DOHH2 (cell line): ENCODE data around the gene APLP2.
A peak's percentile ranks its signal among the peaks of the same experiment; 100 is the strongest.

ENCODE experiments used
- H3F3A ChIP-seq: fragments of 200-600 bp; sonication (generic), shearing (Covaris generic); 2 replicates; pipeline ENCODE4 v1.6.0; 2016; ENCODE audit warnings: antibody characterized with exemption, mild to moderate bottlenecking; ENCODE audit not compliant: control insufficient read depth, insufficient read depth
- H3K27ac ChIP-seq: fragments of 200-600 bp; sonication (generic); 2 replicates; pipeline ENCODE4 v1.5.1; 2014; ENCODE audit warnings: low read depth, mild to moderate bottlenecking, low read length, moderate library complexity
- H3K27me3 ChIP-seq: fragments of 200-600 bp; sonication (generic); 2 replicates; pipeline ENCODE4 v1.6.1; 2014; ENCODE audit warnings: mild to moderate bottlenecking, low read length, mixed read lengths; ENCODE audit not compliant: control insufficient read depth
- H3K36me3 ChIP-seq: fragments of 200-600 bp; sonication (generic); 2 replicates; pipeline ENCODE4 v1.6.1; 2014; ENCODE audit warnings: mild to moderate bottlenecking, low read length, moderate library complexity, mixed read lengths; ENCODE audit not compliant: control insufficient read depth
- H3K4me1 ChIP-seq: fragments of 200-600 bp; sonication (generic); 2 replicates; pipeline ENCODE4 v1.6.1; 2014; ENCODE audit warnings: mild to moderate bottlenecking, low read length, mixed read lengths; ENCODE audit not compliant: control insufficient read depth
- H3K4me2 ChIP-seq: fragments of 200-600 bp; sonication (generic); 2 replicates; pipeline ENCODE4 v1.6.0; 2014; ENCODE audit warnings: mild to moderate bottlenecking, low read length, moderate library complexity
- H3K4me3 ChIP-seq: fragments of 200-600 bp; sonication (generic); 2 replicates; pipeline ENCODE4 v1.5.1; 2014; ENCODE audit warnings: mild to moderate bottlenecking, low read length, mixed read lengths
- H3K79me2 ChIP-seq: fragments of 200-600 bp; sonication (generic); 2 replicates; pipeline ENCODE4 v1.6.1; 2014; ENCODE audit warnings: mild to moderate bottlenecking, low read length, mixed read lengths; ENCODE audit not compliant: control insufficient read depth
- H3K9me2 ChIP-seq: fragments of 200-600 bp; sonication (generic); replicated peaks from 2 replicates; pipeline ENCODE4 v1.6.1; 2014; ENCODE audit warnings: mild to moderate bottlenecking, low read length, mixed read lengths; ENCODE audit not compliant: control insufficient read depth
- H3K9me3 ChIP-seq: fragments of 200-600 bp; sonication (generic); 2 replicates; pipeline ENCODE4 v1.6.1; 2014; ENCODE audit warnings: antibody characterized with exemption, low read length, mixed read lengths; ENCODE audit not compliant: control insufficient read depth, insufficient read depth
- H4K20me1 ChIP-seq: fragments of 200-600 bp; sonication (generic); 2 replicates; pipeline ENCODE4 v1.6.0; 2014; ENCODE audit warnings: low read depth, mild to moderate bottlenecking, antibody characterized with exemption, low read length, moderate library complexity; ENCODE audit not compliant: control insufficient read depth, insufficient read depth
- EZH2phosphoT487 ChIP-seq: fragments of 200-600 bp; sonication (generic); IDR thresholded peaks from 2 replicates; pipeline ENCODE4 v1.6.1; 2017; ENCODE audit warnings: borderline replicate concordance, mild to moderate bottlenecking, antibody characterized with exemption, low read length, moderate library complexity, mixed read lengths
- TF ChIP-seq, protein P1 (sequence below): fragments of 200-600 bp; sonication (generic); IDR thresholded peaks from one replicate; pipeline ENCODE4 v1.5.1; 2014; ENCODE audit warnings: antibody characterized with exemption, mild to moderate bottlenecking, low read depth, low read length; ENCODE audit not compliant: poor library complexity, severe bottlenecking

APLP2 gene

DNA sequence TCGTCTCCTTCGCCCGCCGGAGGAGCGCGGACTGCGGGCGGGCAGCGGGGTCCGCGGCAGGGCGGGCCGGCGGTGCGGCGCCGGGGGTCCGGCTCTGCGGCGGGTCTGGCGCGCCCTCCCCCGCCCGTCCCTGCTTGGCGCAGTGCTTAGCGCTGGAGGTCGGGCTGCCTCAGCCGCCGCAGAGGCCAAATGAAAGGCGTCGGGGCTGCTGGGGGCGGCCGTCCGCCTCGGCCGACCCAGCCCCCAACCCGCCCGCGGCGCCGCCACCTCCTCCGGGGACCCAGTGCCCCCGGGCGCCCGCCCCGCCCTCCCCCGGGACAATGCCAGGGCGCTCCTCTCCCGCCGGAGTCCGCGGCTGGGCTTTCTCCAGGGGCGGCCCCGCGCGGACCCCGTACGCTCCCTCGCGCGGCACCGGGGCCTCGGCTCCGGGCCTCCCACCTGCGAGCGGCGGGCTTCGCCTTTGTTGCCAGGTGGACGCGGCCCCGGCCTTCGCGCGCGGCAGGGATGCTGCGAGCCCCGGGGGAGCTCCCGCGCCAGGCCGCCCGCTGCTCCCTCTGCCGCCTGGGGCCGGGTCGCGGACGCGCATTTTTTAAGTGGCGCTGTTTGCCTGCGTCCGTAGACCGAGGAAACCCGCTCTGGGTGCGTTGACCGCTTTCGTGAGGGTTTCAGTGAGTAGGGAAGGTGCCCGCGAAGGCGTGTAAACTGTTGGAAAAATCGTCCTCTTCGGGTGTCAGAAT is 583 bp downstream of the APLP2 start:
- Histone ChIP-seq H3F3A (peaks cover 4% of the 10 kb centered on the region; the same call in 1 of the 2 replicates), H3K9me3 (no peaks in the 10 kb centered on the region), H3K4me1 (peaks cover 59% of the 10 kb centered on the region), H3K36me3 (peaks cover 10% of the 10 kb centered on the region), H3K27me3 (no peaks in the 10 kb centered on the region), H3K9me2 (no peaks in the 10 kb centered on the region), H4K20me1 (peaks cover 10% of the 10 kb centered on the region), H3K4me2 (peak overlapping the region; percentile 68), H3K27ac (peak overlapping the region; percentile 33), H3K79me2 (peaks cover 56% of the 10 kb centered on the region), H3K4me3 (peak overlapping the region; percentile 78)
- no peak for TF ChIP-seq EZH2phosphoT487
- TF ChIP-seq, protein P1, sequence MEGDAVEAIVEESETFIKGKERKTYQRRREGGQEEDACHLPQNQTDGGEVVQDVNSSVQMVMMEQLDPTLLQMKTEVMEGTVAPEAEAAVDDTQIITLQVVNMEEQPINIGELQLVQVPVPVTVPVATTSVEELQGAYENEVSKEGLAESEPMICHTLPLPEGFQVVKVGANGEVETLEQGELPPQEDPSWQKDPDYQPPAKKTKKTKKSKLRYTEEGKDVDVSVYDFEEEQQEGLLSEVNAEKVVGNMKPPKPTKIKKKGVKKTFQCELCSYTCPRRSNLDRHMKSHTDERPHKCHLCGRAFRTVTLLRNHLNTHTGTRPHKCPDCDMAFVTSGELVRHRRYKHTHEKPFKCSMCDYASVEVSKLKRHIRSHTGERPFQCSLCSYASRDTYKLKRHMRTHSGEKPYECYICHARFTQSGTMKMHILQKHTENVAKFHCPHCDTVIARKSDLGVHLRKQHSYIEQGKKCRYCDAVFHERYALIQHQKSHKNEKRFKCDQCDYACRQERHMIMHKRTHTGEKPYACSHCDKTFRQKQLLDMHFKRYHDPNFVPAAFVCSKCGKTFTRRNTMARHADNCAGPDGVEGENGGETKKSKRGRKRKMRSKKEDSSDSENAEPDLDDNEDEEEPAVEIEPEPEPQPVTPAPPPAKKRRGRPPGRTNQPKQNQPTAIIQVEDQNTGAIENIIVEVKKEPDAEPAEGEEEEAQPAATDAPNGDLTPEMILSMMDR, result peak; percentile 35

DNA sequence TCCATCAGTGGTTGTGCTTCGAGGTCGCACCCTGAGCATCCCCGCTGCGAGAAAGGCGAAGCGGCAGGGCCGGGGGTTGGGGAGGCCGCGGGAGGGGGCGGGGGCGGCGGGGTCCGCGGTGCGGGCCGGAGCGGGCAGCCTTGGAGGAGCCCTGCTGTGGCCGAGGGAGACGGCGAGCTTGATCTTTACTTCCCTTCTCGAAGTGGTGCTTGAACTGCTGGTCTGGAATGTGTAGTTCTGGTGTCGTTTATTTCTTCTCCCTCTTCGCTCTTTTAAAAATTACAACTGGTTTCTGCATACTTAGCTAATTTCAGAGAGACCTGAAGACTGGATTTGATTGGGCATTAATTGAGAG is 1.1 kb downstream of the APLP2 start:
- TF ChIP-seq, protein P1, result no peak
- TF ChIP-seq EZH2phosphoT487, result no peak
- no peaks in the 10 kb centered on the region for H3K9me2 ChIP-seq
- H4K20me1 ChIP-seq, result peaks cover 10% of the 10 kb centered on the region
- peaks cover 4% of the 10 kb centered on the region; the same call in 1 of the 2 replicates for H3F3A ChIP-seq
- peaks cover 10% of the 10 kb centered on the region for H3K36me3 ChIP-seq
- H3K4me3 ChIP-seq, result peak overlapping the region; percentile 78
- no peaks in the 10 kb centered on the region for H3K9me3 ChIP-seq
- peaks cover 58% of the 10 kb centered on the region for H3K4me1 ChIP-seq
- H3K27me3 ChIP-seq, result no peaks in the 10 kb centered on the region
- peak overlapping the region; percentile 27 for H3K27ac ChIP-seq
- H3K4me2 ChIP-seq, result peak overlapping the region; percentile 68
- H3K79me2 ChIP-seq, result peaks cover 61% of the 10 kb centered on the region

DNA sequence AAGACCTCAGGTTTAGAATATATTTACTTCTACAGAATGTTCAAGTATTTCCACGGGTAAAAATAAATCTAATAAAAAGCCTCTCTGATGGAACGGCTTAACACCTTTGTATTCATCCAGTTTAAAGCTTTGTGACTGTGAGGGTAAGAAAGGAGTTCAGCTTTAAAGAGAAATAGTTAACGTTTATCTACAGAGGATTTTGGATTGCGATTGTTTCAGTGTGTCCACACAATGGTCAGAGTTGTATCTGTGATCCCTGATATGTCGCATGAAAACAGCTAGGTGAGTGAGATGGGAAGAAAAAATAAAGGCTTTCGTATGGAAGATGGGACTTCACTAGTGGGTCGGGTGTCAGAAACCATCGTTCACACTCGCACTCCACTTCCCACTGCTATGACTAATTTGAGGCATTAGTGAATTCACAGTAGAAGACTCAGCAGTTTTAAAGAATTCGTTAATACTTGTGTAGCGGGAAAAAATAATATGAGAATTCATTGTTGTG is 1.6 kb downstream of the APLP2 start:
- H3K79me2 ChIP-seq, result peaks cover 66% of the 10 kb centered on the region
- H3K4me3 ChIP-seq, result peak overlapping the region; percentile 78
- peaks cover 11% of the 10 kb centered on the region for H4K20me1 ChIP-seq
- peaks cover 4% of the 10 kb centered on the region; the same call in 1 of the 2 replicates for H3F3A ChIP-seq
- H3K27me3 ChIP-seq, result no peaks in the 10 kb centered on the region
- H3K4me2 ChIP-seq, result peak overlapping the region; percentile 68
- no peaks in the 10 kb centered on the region for H3K9me3 ChIP-seq
- H3K36me3 ChIP-seq, result peaks cover 10% of the 10 kb centered on the region
- peaks cover 54% of the 10 kb centered on the region for H3K4me1 ChIP-seq
- H3K27ac ChIP-seq, result peak overlapping the region; percentile 12; the same call in 1 of the 2 replicates
- TF ChIP-seq, protein P1, result no peak
- TF ChIP-seq EZH2phosphoT487, result no peak
- H3K9me2 ChIP-seq, result no peaks in the 10 kb centered on the region
